Sigmoid colon (tissue), 7 donors: ENCODE data around the gene MED29. TPM values are rescaled to one million over a fixed set of nuclear protein-coding genes. Genes with fewer than 3 reads are reported as not detected.

Source experiments
- DNase-seq: peaks from one replicate; pipeline ENCODE4 v3.0.0-alpha.2; 2019
- H3K27ac ChIP-seq, 4 donors: fragments of 200-600 bp; sonication (generic); one replicate each; pipeline ENCODE4 v1.5.1; 2016 to 2019; ENCODE audit warnings: mild to moderate bottlenecking in 1 of 4
- H3K27me3 ChIP-seq, 3 donors: fragments of 200-600 bp; sonication (generic); one replicate each; pipeline ENCODE4 v1.5.1; 2019; ENCODE audit warnings: mild to moderate bottlenecking in 1 of 3
- H3K36me3 ChIP-seq, 4 donors: fragments of 200-600 bp; sonication (generic); one replicate each; pipeline ENCODE4 v1.5.1; 2016 to 2019
- H3K4me1 ChIP-seq, 4 donors: fragments of 200-600 bp; sonication (generic); one replicate each; pipeline ENCODE4 v1.5.1; 2017 to 2019
- H3K4me3 ChIP-seq, 4 donors: fragments of 200-600 bp; sonication (generic); one replicate each; pipeline ENCODE4 v1.5.1; 2017 to 2019; ENCODE audit warnings: mild to moderate bottlenecking in 2 of 4, moderate library complexity in 1 of 4
- H3K9me3 ChIP-seq, 4 donors: fragments of 200-600 bp in 3 of 4; sonication (generic) in 3 of 4; one replicate each; pipeline versions ENCODE4 v1.5.1 to v1.6.1; 2013 to 2019
- CTCF ChIP-seq, 4 experiments: fragments of 450-650 bp in 3 of 4; fragments of 200-600 bp in 1 of 4; IDR thresholded peaks; one replicate each; pipeline ENCODE4 v1.5.1; 2016 to 2019; ENCODE audit warnings: antibody characterized with exemption in 4 of 4, mild to moderate bottlenecking in 3 of 4, moderate library complexity in 2 of 4
- EP300 ChIP-seq, 4 donors: sonication (generic); formaldehyde crosslinking; IDR thresholded peaks; one replicate each; pipeline ENCODE4 v1.6.1; 2017; ENCODE audit warnings: antibody characterized with exemption in 4 of 4
- POLR2A ChIP-seq, 2 donors: fragments of 450-650 bp; IDR thresholded peaks; one replicate each; pipeline ENCODE4 v1.6.1; 2016; ENCODE audit warnings: antibody characterized with exemption in 2 of 2, mild to moderate bottlenecking in 2 of 2, moderate library complexity in 2 of 2
- POLR2AphosphoS5 ChIP-seq, 4 donors: sonication (generic); formaldehyde crosslinking; IDR thresholded peaks; one replicate each; pipeline ENCODE4 v1.6.1; 2017; ENCODE audit warnings: antibody characterized with exemption in 4 of 4
- WGBS, 2 donors: extraction: QIAGEN DNeasy Blood & Tissue Kit; methylation state at CpG; one replicate each; pipeline ENCODE4 v1.1.7; 2013; 5-methylcytosine and 5-hydroxymethylcytosine counted together
- intact Hi-C: fragments of 100-400 bp; cut with DNase I; formaldehyde crosslinking; loops from one replicate; pipeline ENCODE4 v1.15.1; 2023
- polyA plus RNA-seq, 3 donors: library from polyadenylated mRNA; stranded (reverse); fragments of 200-250 nt; gene quantifications; one replicate each; pipeline ENCODE4 v1.2.3, GENCODE V29; 2013
- total RNA-seq, 4 donors: library from RNA; depleted of rRNA; stranded (reverse); fragments of >200 nt; gene quantifications; one replicate each; pipeline ENCODE4 v1.1.0, GENCODE V29; 2016
- donor health status: healthy with polysubstance abuse.
- donor health status: Bipolar disorder and iron deficiency.
- donor health status: healthy.

MED29 gene
- total and polyA plus RNA-seq, 7 donors: 22.8 to 44.6 (median 31.0) TPM

GRCh38 chr19:39427707-39428106, 36.5 kb downstream of the MED29 start:
- Histone ChIP-seq H3K27ac (peak overlapping the region; percentile 81 to 91 (median 86)), H3K4me3 (no peak overlapping the region), H3K36me3 (peaks cover 3 to 32% (median 16%) of the 10 kb centered on the region in 4 donors), H3K27me3 (no peaks in the 10 kb centered on the region), H3K4me1 (peaks cover 0 to 31% (median 22%) of the 10 kb centered on the region in 4 donors), H3K9me3 (no peaks in the 10 kb centered on the region)
- 90 to 92% methylated on average over 11 of the region's 11 CpGs for WGBS, 2 donors
- intact Hi-C loops: no loop called here
- no peak for DNase-seq
- TF ChIP-seq POLR2A (IDR thresholded peaks at IDR 0.05) (no peak), EP300 (IDR thresholded peaks at IDR 0.05) (no peak), CTCF (IDR thresholded peaks at IDR 0.05) (no peak), POLR2AphosphoS5 (IDR thresholded peaks at IDR 0.05) (no peak)

GRCh38 chr19:39428283-39429112, 37.3 kb downstream of the MED29 start:
- H3K27me3 ChIP-seq: no peaks in the 10 kb centered on the region
- H3K4me1 ChIP-seq: peaks cover 0 to 33% (median 25%) of the 10 kb centered on the region in 4 donors
- H3K27ac ChIP-seq: peak overlapping the region; percentile 81 to 91 (median 86)
- TF ChIP-seq POLR2AphosphoS5 (IDR thresholded peaks at IDR 0.05) (peak in 3 of 4 donors; percentile 39 to 59 (median 43)), EP300 (IDR thresholded peaks at IDR 0.05) (no peak)
- no peaks in the 10 kb centered on the region for H3K9me3 ChIP-seq
- intact Hi-C loops: no loop called here
- WGBS, 2 donors: 37 to 38% methylated on average over 23 of the region's 23 CpGs
- peaks cover 11 to 32% (median 22%) of the 10 kb centered on the region in 4 donors for H3K36me3 ChIP-seq
- peak; percentile 88 for DNase-seq
- peak overlapping the region in 1 of 4 donors; percentile 8 for H3K4me3 ChIP-seq

GRCh38 chr19:39430675-39431593, 39.8 kb downstream of the MED29 start:
- Histone ChIP-seq H3K36me3 (peaks cover 17 to 32% (median 29%) of the 10 kb centered on the region in 4 donors), H3K4me3 (peak overlapping the region in 1 of 4 donors; percentile 3), H3K9me3 (no peaks in the 10 kb centered on the region), H3K27ac (peak overlapping the region; percentile 61 to 91 (median 78)), H3K4me1 (peaks cover 0 to 51% (median 43%) of the 10 kb centered on the region in 4 donors), H3K27me3 (no peaks in the 10 kb centered on the region)
- DNase-seq: no peak
- intact Hi-C loops: loop anchor here (5.0 to 10.0 kb wide), 2 partner anchors 89 to 306 kb away; partner anchors contain the start of genes PAK4 and SAMD4B
- TF ChIP-seq EP300 (IDR thresholded peaks at IDR 0.05): peak in 2 of 4 donors; percentile 56 to 67
- TF ChIP-seq POLR2AphosphoS5 (IDR thresholded peaks at IDR 0.05): peak in 3 of 4 donors; percentile 36 to 71 (median 43)
- no peak for TF ChIP-seq POLR2A (IDR thresholded peaks at IDR 0.05)
- TF ChIP-seq CTCF (IDR thresholded peaks at IDR 0.05): no peak
- WGBS, 2 donors: 59 to 61% methylated on average over 25 of the region's 25 CpGs

- H3K27me3 ChIP-seq: no peaks in the 10 kb centered on the region
- H3K9me3 ChIP-seq: no peaks in the 10 kb centered on the region
- DNase-seq: no peak
- no peak overlapping the region for H3K27ac ChIP-seq
- TF ChIP-seq POLR2A (IDR thresholded peaks at IDR 0.05) (no peak), POLR2AphosphoS5 (IDR thresholded peaks at IDR 0.05) (no peak), CTCF (IDR thresholded peaks at IDR 0.05) (no peak), EP300 (IDR thresholded peaks at IDR 0.05) (no peak)
- H3K36me3 ChIP-seq: peaks cover 17 to 32% (median 29%) of the 10 kb centered on the region in 4 donors
- H3K4me3 ChIP-seq: no peak overlapping the region
- peaks cover 0 to 59% (median 49%) of the 10 kb centered on the region in 4 donors for H3K4me1 ChIP-seq
- WGBS, 2 donors: 89 to 96% methylated on average over 8 of the region's 8 CpGs
- intact Hi-C loops: loop anchor here (5.0 to 10.0 kb wide), 2 partner anchors 90 to 308 kb away; partner anchors contain the start of genes PAK4 and SAMD4B
Measured at GRCh38 chr19:39432677-39433025, 41.5 kb downstream of the MED29 start.
